Central memory CD4-positive, alpha-beta T cell (primary cell): Measurements from ENCODE around the gene SHROOM2.

Experiments used
- DNase-seq: peaks from one replicate; pipeline ENCODE4 v3.0.0; 2022

Gene SHROOM2

GRCh38 chrX:9905721-9906120 lies 119.5 kb downstream of the SHROOM2 start:
- DNase-seq: no peak

- DNase-seq: no peak
Observed at GRCh38 chrX:9906919-9907318, 120.7 kb downstream of the SHROOM2 start.

DNA sequence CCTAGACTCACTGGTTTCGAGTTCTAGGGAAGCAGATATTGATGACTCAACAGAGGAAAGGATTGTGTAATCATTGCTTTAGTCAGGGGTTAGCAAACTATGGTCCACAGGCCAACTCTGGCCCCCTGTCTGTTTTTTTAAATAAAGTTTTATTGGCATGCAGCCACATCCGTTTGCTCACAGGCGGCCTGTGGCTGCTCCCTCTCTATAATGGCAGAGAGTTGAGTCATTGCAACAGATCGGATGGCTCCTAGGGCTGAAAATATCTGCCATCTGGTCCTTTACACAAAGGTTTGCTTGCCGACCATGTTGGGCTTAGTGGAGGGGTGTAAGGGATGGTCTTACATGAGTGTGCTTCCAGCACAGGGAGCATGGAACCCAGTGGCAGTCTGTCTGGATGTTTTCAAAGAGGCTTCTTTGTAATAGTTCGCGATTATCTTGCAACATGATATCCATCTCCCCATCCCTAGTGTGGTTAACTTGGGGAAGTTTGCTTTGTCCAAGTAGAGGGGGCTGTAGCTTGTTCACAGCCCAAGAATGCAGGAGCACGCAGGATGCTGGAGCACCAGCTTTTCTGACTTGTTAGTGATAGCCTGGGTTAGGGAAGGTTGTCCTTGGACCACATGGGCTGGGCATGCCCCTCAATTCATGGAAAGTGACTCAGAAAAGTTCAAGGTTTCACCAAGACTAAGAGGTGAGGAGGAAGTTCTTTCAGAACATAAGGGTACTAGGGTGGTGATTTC lies 121.6 kb downstream of the SHROOM2 start:
- no peak for DNase-seq

GRCh38 chrX:9909254-9909653 lies 123.0 kb downstream of the SHROOM2 start:
- DNase-seq: no peak

GRCh38 chrX:9911487-9911886 lies 125.3 kb downstream of the SHROOM2 start:
- no peak for DNase-seq

DNA sequence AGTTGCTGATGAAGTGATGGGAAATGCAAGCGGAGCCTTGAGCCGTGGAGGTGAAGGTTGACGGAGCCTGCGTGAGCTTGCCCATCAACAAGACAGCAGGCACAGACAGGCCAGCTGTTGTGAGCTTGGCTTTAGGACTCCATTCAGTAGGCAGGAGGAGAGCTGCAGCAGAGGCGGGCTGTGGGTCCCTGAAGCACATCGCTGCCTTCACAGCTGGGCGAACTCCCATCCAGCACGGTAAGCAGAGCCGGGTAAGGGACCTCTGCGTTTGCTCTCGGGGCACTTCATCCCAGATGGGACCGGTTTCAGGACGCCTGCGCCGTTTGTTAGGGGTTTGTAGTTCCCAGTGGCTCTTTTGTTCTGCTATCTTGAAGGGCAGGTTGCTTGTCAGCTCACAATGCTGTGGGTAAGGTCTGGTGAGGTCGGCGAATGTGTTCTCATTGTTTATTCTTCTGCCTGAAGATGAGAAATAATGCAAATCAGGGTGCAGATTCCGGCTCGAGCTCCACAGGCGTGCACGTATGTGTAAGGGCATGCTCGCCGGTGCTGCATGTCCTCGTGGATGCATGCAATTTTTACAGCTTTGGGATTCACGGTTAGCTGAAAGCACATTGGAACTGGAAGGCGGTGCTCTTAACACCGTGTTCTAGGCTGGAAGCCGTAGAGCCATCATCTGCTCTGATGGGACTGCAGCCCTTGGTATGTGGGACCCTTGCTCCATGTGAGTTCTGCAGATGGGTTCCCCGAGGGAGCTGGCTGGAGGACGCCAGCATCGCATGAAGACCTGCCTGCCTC lies 126.3 kb downstream of the SHROOM2 start:
- DNase-seq: no peak

DNA sequence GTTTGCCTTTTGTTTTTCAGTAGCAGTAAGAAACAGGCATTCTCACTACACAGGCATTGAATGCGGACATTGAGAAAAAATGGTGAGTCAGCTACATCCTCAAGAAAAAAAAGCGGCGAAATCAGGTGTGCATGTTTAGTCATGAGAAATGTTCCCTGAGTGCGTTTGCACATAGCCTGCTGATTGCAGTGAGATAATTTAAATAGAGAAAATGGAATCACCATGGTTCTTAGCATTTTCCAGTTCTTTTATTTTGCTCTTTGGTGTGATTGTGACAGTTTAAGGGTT lies 126.9 kb downstream of the SHROOM2 start:
- DNase-seq: no peak

- no peak for DNase-seq
Observed at GRCh38 chrX:9917861-9918260, 131.6 kb downstream of the SHROOM2 start.

DNA sequence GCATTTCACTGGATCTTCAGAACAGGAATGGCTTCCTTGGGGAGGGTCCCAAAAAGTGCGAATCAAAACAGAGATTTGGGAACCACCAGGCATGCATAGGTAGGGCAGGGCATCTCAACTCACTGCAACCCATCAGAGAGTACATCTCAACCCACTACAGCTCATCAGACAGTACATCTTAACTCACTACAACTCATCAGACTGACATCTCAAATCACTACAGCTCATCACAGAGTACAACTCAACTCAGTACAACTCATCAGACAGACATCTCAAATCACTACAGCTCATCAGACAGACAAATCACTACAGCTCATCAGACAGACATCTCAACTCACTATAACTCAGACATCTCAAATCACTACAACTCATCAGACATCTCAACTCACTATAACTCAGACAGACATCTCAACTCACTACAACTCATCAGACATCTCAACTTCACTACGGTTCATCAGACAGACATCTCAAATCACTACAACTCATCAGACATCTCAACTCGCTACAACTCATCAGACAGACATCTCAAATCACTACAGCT lies 133.5 kb downstream of the SHROOM2 start:
- no peak for DNase-seq

DNA sequence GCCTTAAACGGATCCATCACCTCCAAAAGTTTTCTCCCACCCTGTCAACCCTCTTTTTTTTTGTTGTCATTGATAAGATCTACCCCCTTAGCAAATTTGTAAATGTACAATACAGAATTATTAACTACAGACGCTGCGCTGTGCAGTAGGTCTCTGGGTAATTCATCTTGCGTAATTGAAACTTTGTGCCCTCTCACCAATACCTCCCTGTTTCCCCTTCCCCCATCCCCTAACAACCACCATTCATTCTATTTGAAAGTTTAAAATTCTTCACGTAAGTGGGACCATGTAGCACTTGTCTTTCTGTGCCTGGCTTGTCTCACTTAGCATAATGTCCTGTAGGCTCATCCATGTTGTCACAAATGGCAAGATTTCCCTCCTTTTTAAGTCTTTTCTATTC lies 135.2 kb downstream of the SHROOM2 start:
- DNase-seq: no peak

DNA sequence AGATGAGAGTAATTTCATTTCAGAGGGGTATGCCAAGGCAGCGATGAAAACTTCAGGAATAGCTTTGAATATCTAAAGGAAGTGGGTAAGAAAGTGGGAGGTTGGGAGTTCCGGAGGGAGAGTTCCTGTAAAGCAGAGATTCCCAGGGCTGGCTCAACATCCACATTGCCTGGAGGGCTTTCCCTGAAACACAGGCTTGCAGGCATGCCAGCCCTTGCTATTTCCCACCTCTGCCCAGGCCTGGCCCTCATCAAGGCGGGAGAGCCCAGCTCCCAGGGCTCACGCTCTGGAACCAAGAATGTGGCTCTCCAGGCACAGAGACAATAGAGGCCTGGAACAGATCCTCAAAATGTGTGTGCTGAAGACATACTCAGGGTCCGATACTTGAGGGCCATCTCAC lies 137.1 kb downstream of the SHROOM2 start:
- no peak for DNase-seq

DNA sequence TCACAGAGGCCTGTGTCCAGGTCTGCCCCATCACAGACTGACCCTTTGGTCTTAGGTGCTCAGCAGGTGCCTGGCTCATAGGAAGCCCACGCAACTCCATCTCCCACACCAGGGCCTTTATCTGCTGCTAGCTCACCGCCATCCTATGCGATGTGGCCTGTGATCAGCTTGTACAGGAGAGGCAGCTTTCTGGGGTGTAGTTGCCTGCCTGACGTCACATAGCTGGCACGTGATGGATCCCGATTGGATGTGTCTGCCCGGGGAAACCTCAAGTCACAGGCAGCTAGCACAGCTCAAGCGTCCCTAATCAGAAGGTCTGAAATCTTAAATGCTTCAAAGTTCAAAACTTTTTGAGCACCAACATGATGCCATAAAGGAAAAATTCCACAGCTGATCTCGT lies 139.8 kb downstream of the SHROOM2 start:
- DNase-seq: no peak

DNA sequence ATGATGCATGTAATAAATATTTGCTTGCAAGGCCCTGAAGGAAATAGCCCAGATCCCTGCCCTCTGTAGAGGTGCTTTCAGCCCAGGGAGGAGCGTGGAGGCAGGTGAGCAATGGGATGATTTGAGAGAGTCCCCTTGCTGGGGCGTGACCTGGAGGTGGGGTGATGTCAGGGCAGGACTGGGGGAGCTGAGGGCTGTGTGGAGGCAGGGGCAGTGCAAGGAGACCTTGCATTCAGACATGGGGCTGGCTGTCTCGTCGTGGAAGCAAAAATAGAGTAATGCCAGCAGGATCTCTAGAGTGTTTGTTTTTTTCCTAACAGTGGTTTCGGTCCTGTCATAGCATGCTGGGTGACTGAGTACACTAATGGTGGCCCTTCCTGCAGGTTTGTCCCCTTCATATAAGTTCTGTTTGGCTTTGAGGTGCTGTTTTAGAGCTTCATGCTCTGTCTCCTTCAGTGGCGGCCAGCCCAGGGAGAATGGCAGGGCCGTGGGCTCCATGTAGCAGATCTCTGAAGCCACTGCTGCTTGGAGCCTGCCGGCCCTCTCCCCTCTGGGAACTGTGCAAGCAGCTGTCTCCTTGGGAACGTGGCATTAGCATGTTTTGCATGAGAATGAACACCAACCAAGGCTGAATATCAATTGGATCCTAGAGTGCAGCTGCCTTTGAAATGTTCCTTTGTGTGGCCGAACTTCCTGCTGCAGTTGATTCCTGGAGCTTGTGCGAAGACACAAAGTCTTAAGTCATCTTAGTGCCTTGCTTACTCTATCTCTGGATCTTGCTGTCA lies 141.7 kb downstream of the SHROOM2 start:
- no peak for DNase-seq

- no peak for DNase-seq
Observed at GRCh38 chrX:9935436-9935835, 149.2 kb downstream of the SHROOM2 start.

GRCh38 chrX:9937761-9938160 lies 151.5 kb downstream of the SHROOM2 start:
- DNase-seq: no peak

DNA sequence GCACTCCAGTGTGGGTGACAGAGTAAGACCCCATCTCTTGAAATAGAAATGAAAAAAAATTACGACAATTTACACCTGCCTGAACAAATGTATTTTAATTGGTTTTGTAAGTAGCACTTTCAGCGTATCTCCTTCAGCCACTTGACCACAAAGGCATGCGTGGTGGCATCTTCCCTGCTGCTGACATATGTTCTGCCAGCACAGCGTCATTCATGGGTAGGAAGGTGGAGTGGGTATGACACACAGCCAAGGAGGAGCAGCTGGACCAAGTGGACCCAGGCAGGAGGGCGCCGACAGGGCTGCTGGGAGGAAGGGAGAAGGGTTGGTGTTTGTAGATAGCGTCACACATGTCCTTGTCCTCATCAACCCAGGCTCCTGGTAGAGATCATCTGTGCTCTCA lies 152.3 kb downstream of the SHROOM2 start:
- no peak for DNase-seq

- DNase-seq: no peak
Observed at GRCh38 chrX:9940421-9940820, 154.2 kb downstream of the SHROOM2 start.

- peak; percentile 31 for DNase-seq
Observed at GRCh38 chrX:9942086-9942485, 155.9 kb downstream of the SHROOM2 start.

- no peak for DNase-seq
Observed at GRCh38 chrX:9943420-9943819, 157.2 kb downstream of the SHROOM2 start.

DNA sequence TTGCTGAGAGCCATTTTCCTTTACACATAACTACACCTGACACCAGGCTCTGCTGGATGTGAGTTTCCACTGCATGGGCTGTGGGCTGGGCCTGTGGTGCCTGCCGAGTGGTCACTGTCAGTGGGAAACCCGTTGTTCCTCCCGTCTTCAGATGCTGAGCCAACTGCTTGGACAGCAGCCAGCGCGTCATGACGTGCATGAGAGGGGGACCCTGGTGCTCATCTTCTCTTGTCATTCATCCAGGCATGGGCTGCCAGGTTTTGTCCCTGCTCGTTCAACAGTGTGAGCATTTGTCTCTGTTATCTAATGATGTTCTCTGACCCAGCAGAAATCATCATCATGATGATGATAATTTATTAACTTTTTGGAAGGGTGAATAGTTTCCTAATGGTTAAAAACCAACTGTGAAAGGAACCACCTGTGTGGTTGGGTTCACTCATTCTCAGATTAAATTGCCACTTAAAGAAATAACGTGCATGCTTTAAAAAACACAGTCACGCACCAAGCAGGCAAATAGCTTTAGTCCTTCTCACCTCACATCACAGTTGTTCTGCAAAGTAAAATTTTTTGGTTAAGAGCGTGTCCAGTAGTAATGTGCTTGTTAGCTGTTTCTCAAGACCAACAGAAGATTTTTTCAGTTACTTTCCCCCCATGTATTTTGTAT lies 161.0 kb downstream of the SHROOM2 start:
- DNase-seq: no peak

- DNase-seq: no peak
Observed at GRCh38 chrX:9948406-9948805, 162.2 kb downstream of the SHROOM2 start.

DNA sequence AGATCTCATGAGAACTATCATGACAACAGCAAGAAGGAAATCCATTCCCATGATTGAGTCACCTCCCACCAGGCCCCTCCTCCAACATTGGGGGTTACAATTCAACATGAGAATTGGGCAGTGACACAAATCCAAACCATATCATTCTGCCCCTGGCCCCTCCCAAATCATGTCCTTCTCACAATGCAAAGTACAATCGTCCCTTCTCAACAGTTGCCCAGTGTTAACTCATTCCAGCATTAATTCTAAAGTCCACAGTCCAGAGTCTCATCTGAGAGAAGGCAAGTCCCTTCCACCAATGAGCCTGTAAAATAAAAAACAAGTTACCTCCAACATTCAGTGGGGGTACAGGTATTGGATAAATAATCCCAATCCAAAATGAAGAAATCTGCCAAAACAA lies 166.1 kb downstream of the SHROOM2 start:
- DNase-seq: no peak

- no peak for DNase-seq
Observed at GRCh38 chrX:9953396-9953795, 167.2 kb downstream of the SHROOM2 start.
